ENCODE results near the gene RYR2. TPM values are rescaled to one million over a fixed set of nuclear protein-coding genes. Genes with fewer than 3 reads are reported as not detected.

Gene RYR2
- total RNA-seq, 3 donors from 2014 or later, result 0.16 to 0.59 (median 0.33) TPM

DNA sequence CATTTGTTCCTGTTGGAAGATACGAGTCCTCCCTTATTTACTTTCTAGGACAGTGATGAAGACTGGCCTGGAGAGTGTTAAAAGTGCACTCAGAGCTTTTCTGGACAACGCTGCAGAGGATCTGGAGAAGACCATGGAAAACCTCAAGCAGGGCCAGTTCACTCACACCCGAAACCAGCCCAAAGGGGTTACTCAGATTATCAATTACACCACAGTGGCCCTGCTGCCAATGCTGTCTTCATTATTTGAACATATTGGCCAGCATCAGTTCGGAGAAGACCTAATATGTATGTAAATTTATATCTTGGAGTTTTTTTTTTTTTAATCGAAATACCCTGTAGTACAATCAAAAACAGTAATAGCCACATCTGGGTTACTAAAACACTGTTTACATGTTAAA lies 658.2 kb downstream of the RYR2 start:
- no peaks in the 10 kb centered on the region for H3K36me3 ChIP-seq
- intact Hi-C loops (cut with DNase I; ENCODE audit: low total_unique reads), result no loop called here
- no peaks in the 10 kb centered on the region for H3K4me1 ChIP-seq
- no peak for DNase-seq (ENCODE audit: low spot score in 2 of 2)
- H3K4me3 ChIP-seq, result no peak overlapping the region
- H3K27ac ChIP-seq, result no peak overlapping the region
- TF ChIP-seq POLR2A (IDR thresholded peaks at IDR 0.05), result no peak
- TF ChIP-seq, protein P1, sequence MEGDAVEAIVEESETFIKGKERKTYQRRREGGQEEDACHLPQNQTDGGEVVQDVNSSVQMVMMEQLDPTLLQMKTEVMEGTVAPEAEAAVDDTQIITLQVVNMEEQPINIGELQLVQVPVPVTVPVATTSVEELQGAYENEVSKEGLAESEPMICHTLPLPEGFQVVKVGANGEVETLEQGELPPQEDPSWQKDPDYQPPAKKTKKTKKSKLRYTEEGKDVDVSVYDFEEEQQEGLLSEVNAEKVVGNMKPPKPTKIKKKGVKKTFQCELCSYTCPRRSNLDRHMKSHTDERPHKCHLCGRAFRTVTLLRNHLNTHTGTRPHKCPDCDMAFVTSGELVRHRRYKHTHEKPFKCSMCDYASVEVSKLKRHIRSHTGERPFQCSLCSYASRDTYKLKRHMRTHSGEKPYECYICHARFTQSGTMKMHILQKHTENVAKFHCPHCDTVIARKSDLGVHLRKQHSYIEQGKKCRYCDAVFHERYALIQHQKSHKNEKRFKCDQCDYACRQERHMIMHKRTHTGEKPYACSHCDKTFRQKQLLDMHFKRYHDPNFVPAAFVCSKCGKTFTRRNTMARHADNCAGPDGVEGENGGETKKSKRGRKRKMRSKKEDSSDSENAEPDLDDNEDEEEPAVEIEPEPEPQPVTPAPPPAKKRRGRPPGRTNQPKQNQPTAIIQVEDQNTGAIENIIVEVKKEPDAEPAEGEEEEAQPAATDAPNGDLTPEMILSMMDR (IDR thresholded peaks at IDR 0.05), result no peak
- H3K27me3 ChIP-seq, result no peaks in the 10 kb centered on the region
- no peaks in the 10 kb centered on the region for H3K9me3 ChIP-seq

DNA sequence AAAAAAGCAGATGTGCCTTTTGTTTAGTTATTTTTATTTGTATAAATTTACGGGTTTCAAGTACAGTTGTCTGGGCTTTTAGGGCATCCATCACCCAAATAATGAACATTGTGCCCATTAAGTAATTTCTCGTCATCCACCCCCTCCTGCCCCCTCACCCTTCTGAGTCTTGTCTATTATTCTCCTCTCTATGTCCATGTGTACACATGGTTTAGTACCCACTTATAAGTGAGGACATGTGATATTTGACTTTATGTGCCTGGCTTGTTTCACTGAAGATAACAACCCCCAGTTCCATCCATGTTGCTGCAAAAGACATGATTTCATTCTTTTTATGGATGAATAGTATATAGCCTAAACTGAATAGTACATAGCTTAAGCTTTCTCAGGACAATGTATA lies 659.5 kb downstream of the RYR2 start:
- H3K27me3 ChIP-seq, result no peaks in the 10 kb centered on the region

GRCh38 chr1:237702161-237702560 lies 660.2 kb downstream of the RYR2 start:
- Histone ChIP-seq H3K36me3 (no peaks in the 10 kb centered on the region), H3K4me3 (no peak overlapping the region), H3K27me3 (no peaks in the 10 kb centered on the region), H3K9me3 (no peaks in the 10 kb centered on the region), H3K4me1 (no peaks in the 10 kb centered on the region), H3K27ac (no peak overlapping the region)
- DNase-seq (ENCODE audit: low spot score in 2 of 2), result no peak
- intact Hi-C loops (cut with DNase I; ENCODE audit: low total_unique reads), result no loop called here
- no peak for TF ChIP-seq POLR2AphosphoS5 (IDR thresholded peaks at IDR 0.05)
- no peak for TF ChIP-seq POLR2A (IDR thresholded peaks at IDR 0.05)
- TF ChIP-seq, protein P1 (IDR thresholded peaks at IDR 0.05), result no peak

More for the DNA sequence above, 659.5 kb downstream of the RYR2 start:
- DNase-seq (ENCODE audit: low spot score in 2 of 2), result no peak
- Histone ChIP-seq H3K36me3 (no peaks in the 10 kb centered on the region), H3K4me3 (no peak overlapping the region), H3K9me3 (no peaks in the 10 kb centered on the region), H3K27ac (no peak overlapping the region), H3K4me1 (no peaks in the 10 kb centered on the region)
- TF ChIP-seq POLR2AphosphoS5 (IDR thresholded peaks at IDR 0.05), result no peak
- TF ChIP-seq, protein P1 (IDR thresholded peaks at IDR 0.05), result no peak
- no peak for TF ChIP-seq POLR2A (IDR thresholded peaks at IDR 0.05)
- intact Hi-C loops (cut with DNase I; ENCODE audit: low total_unique reads), result no loop called here

DNA sequence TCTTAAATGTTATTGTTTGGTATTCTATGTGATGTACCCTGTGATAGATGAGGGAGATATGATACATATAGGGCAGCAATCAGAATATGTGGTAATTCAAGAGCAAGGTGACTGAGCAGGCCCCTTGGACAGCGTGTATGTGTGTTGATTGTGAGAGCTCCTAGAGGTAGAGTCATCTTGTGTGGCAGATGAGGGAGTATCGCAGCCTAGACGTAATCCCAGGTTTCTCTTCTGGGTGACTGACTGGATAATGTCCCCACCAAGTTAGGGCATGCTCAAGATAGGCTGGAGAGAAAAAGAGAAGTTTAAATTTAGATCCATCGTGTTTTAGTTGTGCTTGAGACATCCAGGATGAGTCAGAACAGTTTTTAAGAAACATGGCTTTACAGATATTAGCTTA lies 663.5 kb downstream of the RYR2 start:
- Histone ChIP-seq H3K4me1 (no peaks in the 10 kb centered on the region), H3K4me3 (no peak overlapping the region), H3K27me3 (no peaks in the 10 kb centered on the region), H3K27ac (no peak overlapping the region), H3K36me3 (no peaks in the 10 kb centered on the region), H3K9me3 (no peaks in the 10 kb centered on the region)
- intact Hi-C loops (cut with DNase I; ENCODE audit: low total_unique reads), result no loop called here
- TF ChIP-seq POLR2AphosphoS5 (IDR thresholded peaks at IDR 0.05) (no peak), POLR2A (IDR thresholded peaks at IDR 0.05) (no peak)
- TF ChIP-seq, protein P1 (IDR thresholded peaks at IDR 0.05), result no peak
- no peak for DNase-seq (ENCODE audit: low spot score in 2 of 2)

DNA sequence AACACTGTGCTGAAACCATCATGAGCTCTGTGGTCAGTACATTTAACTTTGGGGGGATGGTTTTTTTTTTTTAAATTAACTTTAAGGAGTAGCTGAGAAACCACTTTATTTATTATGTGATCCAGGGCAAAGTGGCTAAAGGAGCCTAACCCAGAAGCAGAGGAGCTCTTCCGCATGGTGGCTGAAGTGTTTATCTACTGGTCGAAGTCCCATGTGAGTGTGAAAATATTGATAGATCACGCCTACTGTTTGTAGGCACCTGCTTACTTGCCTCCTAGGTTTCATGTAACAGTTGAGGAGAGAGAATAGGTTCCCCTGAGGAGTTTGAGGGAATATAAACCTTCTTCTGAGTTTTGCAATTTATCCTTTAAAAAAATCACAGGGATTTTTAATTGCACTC lies 667.4 kb downstream of the RYR2 start:
- intact Hi-C loops (cut with DNase I; ENCODE audit: low total_unique reads), result no loop called here
- no peak for DNase-seq (ENCODE audit: low spot score in 2 of 2)

DNA sequence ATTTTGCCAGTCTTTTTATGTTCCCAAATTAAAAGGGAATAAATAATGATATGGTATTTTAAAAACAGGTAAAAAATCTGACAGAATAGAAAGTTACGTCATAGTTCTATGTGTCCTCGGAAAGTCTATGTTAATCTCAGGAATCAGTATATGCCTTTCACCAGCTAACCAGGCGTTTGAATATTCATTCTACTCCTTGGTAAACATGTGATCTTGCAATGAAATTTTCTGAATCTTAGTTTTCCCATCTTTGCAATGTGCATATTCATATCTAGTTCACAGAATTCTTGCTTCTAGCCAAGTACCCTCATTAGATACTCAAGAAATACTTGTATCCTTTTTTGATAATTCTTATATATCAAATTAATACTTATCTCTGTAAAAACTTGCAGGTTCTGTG lies 669.3 kb downstream of the RYR2 start:
- Histone ChIP-seq H3K4me3 (no peak overlapping the region), H3K27ac (no peak overlapping the region), H3K9me3 (no peaks in the 10 kb centered on the region), H3K27me3 (no peaks in the 10 kb centered on the region), H3K4me1 (no peaks in the 10 kb centered on the region), H3K36me3 (no peaks in the 10 kb centered on the region)
- intact Hi-C loops (cut with DNase I; ENCODE audit: low total_unique reads), result no loop called here
- no peak for DNase-seq (ENCODE audit: low spot score in 2 of 2)
- TF ChIP-seq, protein P1 (IDR thresholded peaks at IDR 0.05), result no peak
- TF ChIP-seq POLR2A (IDR thresholded peaks at IDR 0.05) (no peak), POLR2AphosphoS5 (IDR thresholded peaks at IDR 0.05) (no peak)

More for the DNA sequence above, 667.4 kb downstream of the RYR2 start:
- TF ChIP-seq POLR2A (IDR thresholded peaks at IDR 0.05) (no peak), POLR2AphosphoS5 (IDR thresholded peaks at IDR 0.05) (no peak)
- H3K4me1 ChIP-seq, result no peaks in the 10 kb centered on the region
- no peaks in the 10 kb centered on the region for H3K27me3 ChIP-seq
- no peaks in the 10 kb centered on the region for H3K36me3 ChIP-seq
- H3K9me3 ChIP-seq, result no peaks in the 10 kb centered on the region
- no peak overlapping the region for H3K4me3 ChIP-seq
- H3K27ac ChIP-seq, result no peak overlapping the region

Measured in breast epithelium (tissue), 4 donors.